ENCODE data around the gene ZSWIM3.

DNA sequence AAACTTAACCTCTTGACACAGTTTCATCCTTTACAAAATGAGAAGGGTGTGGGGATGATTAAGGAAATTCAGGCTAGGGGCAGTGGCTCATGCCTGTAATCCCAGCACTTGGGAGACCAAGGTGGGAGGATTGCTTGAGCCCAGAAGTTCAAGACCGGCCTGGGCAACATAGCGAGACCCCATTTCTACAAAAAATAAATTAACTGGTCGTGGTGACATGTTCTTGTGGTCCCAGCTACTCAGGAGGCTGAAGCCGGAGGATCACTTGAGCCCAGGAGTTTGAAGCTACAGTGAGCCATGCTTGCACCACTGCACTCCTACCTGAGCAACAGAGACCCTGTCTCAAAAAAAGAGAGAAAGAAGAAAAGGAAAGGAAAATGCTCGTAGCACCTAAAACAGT is 9.0 kb downstream of the ZSWIM3 start:
- TF ChIP-seq POLR2AphosphoS5 (IDR thresholded peaks at IDR 0.05; ENCODE audit: low read depth, low read length) = no peak
- TF ChIP-seq POLR2A (IDR thresholded peaks at IDR 0.05; ENCODE audit: low read depth, low read length) = no peak
- no peak for TF ChIP-seq TAF1 (IDR thresholded peaks at IDR 0.05; ENCODE audit: borderline replicate concordance, low read depth, low read length)
